A549 (cell line): ENCODE measurements around the gene HTR6. TPM values are rescaled to one million over a fixed set of nuclear protein-coding genes. Genes with fewer than 3 reads are reported as not detected.

Source experiments
- ATAC-seq, 2 experiments: fragments of 200-7000 bp in 1 of 2; fragments of >200 bp in 1 of 2; cut with Nextera tagmentation in 1 of 2; cut with Tn5 transposase in 1 of 2; 3 replicates each; pipeline versions ENCODE4 v1.8.0 to v1.9.1; 2018 to 2020; ENCODE audit warnings: mild to moderate bottlenecking in 1 of 2, moderate library complexity in 1 of 2
- CTCF ChIA-PET: fragments of 300-600 bp; sonication (Branson Sonifier 250); formaldehyde crosslinking; extraction: SDS; loops from one replicate; lab custom pipeline; 2021; ENCODE audit warnings: antibody characterized with exemption, inconsistent platforms; lab: Yijun Ruan, JAX
- POLR2A ChIA-PET: fragments of 350-600 bp; formaldehyde crosslinking; extraction: SDS; loops from one replicate; lab custom pipeline; 2021; ENCODE audit warnings: antibody characterized with exemption, inconsistent platforms; lab: Yijun Ruan, JAX
- DNase-seq, 2 experiments: peaks; one replicate each; pipeline versions ENCODE4 v3.0.0 to v3.0.0-alpha.2; 2011 to 2016; ENCODE audit warnings: low read depth in 1 of 2, low spot score in 1 of 2
- FAIRE-seq: peaks from 2 replicates; lab custom pipeline; 2011; peaks lifted over from hg19 to GRCh38; lab: Jason Lieb, UNC
- H3K27ac ChIP-seq, 2 experiments: fragments of >200 bp; sonication (Bioruptor Twin); formaldehyde crosslinking; 3 replicates each; pipeline ENCODE4 v1.5.1; 2016 to 2017
- H3K4me1 ChIP-seq: fragments of >200 bp; sonication (Bioruptor Twin); formaldehyde crosslinking; 3 replicates; pipeline ENCODE4 v1.6.1; 2016
- H3K4me2 ChIP-seq: fragments of >200 bp; sonication (Bioruptor Twin); formaldehyde crosslinking; 3 replicates; pipeline ENCODE4 v1.6.1; 2016
- H3K4me3 ChIP-seq: fragments of >200 bp; sonication (Bioruptor Twin); formaldehyde crosslinking; 3 replicates; pipeline ENCODE4 v1.5.1; 2016
- H3K9me3 ChIP-seq: fragments of >200 bp; sonication (Bioruptor Twin); formaldehyde crosslinking; 3 replicates; pipeline ENCODE4 v1.6.1; 2016
- BCL3 ChIP-seq: fragments of >200 bp; sonication (Bioruptor Twin); formaldehyde crosslinking; IDR thresholded peaks from 3 replicates; pipeline ENCODE4 v1.6.1; 2016
- BHLHE40 ChIP-seq: IDR thresholded peaks from 2 replicates; pipeline ENCODE4 v1.6.1; 2012; ENCODE audit warnings: low read depth, low read length, inconsistent platforms
- CBX8 ChIP-seq: fragments of 200-600 bp; sonication (generic); IDR thresholded peaks from 2 replicates; pipeline ENCODE4 v1.6.1; 2016
- CTCF ChIP-seq: fragments of >200 bp; sonication (Bioruptor Twin); formaldehyde crosslinking; IDR thresholded peaks from 3 replicates; pipeline ENCODE4 v1.5.1; 2016
- E2F6 ChIP-seq: IDR thresholded peaks from 2 replicates; pipeline ENCODE4 v1.6.1; 2012; ENCODE audit warnings: low read depth, borderline replicate concordance
- ESRRA ChIP-seq: fragments of 150-350 bp; IDR thresholded peaks from 2 replicates; pipeline ENCODE4 v1.6.1; 2014; ENCODE audit warnings: mild to moderate bottlenecking, low read length, borderline replicate concordance
- FOXS1 ChIP-seq: fragments of 250-450 bp; sonication (Bioruptor Pico); IDR thresholded peaks from 2 replicates; pipeline ENCODE4 v1.5.0; 2020; ENCODE audit warnings: mild to moderate bottlenecking, moderate library complexity
- HDAC2 ChIP-seq: fragments of 200-600 bp; sonication (generic); IDR thresholded peaks from 2 replicates; pipeline ENCODE4 v1.6.1; 2016
- HMGXB4 ChIP-seq: fragments of 250-450 bp; sonication (Bioruptor Pico); IDR thresholded peaks from 2 replicates; pipeline ENCODE4 v1.5.0; 2021; ENCODE audit warnings: mild to moderate bottlenecking, moderate library complexity, borderline replicate concordance
- HOXA7 ChIP-seq: fragments of 250-450 bp; sonication (Bioruptor Pico); IDR thresholded peaks from 2 replicates; pipeline ENCODE4 v1.5.0; 2020; ENCODE audit warnings: mild to moderate bottlenecking, moderate library complexity
- JUN ChIP-seq, 2 experiments: fragments of >200 bp; sonication (Bioruptor Twin); formaldehyde crosslinking; IDR thresholded peaks; 2 replicates in 1 of 2; 3 replicates in 1 of 2; pipeline ENCODE4 v1.6.1; 2016 to 2017
- MAFK ChIP-seq: fragments of 450-650 bp; IDR thresholded peaks from 2 replicates; pipeline ENCODE4 v1.6.1; 2014; ENCODE audit not compliant: partially characterized antibody
- MYC ChIP-seq: IDR thresholded peaks from 2 replicates; pipeline ENCODE4 v1.6.1; 2012; ENCODE audit warnings: mild to moderate bottlenecking, inconsistent platforms, low read length, improper control_type of control experiment, borderline replicate concordance
- NPAS2 ChIP-seq: fragments of 250-450 bp; sonication (Bioruptor Pico); IDR thresholded peaks from 2 replicates; pipeline ENCODE4 v1.8.0; 2022; ENCODE audit warnings: mild to moderate bottlenecking, moderate library complexity, borderline replicate concordance
- NR3C1 ChIP-seq: fragments of >200 bp; sonication (Bioruptor Twin); formaldehyde crosslinking; IDR thresholded peaks from 3 replicates; pipeline ENCODE4 v1.6.1; 2017
- PHF8 ChIP-seq: fragments of 200-600 bp; sonication (generic); IDR thresholded peaks from 2 replicates; pipeline ENCODE4 v1.6.1; 2016; ENCODE audit warnings: low read depth, mild to moderate bottlenecking, antibody characterized with exemption, moderate library complexity, borderline replicate concordance
- RAD21 ChIP-seq, 2 experiments: fragments of >200 bp in 1 of 2; sonication (Bioruptor Twin) in 1 of 2; formaldehyde crosslinking in 1 of 2; IDR thresholded peaks in 1 of 2; conservative IDR thresholded peaks in 1 of 2; 2 replicates in 1 of 2; 3 replicates in 1 of 2; pipeline ENCODE4 v1.6.1; 2012 to 2018; ENCODE audit warnings: inconsistent platforms in 1 of 2
- RFX5 ChIP-seq: fragments of 450-650 bp; IDR thresholded peaks from 2 replicates; pipeline ENCODE4 v1.7.1; 2014; ENCODE audit warnings: antibody characterized with exemption, mild to moderate bottlenecking, moderate library complexity
- RNF2 ChIP-seq: fragments of 200-600 bp; sonication (generic); IDR thresholded peaks from 2 replicates; pipeline ENCODE4 v1.6.1; 2016; ENCODE audit warnings: low read depth, mild to moderate bottlenecking, antibody characterized with exemption, moderate library complexity, borderline replicate concordance
- SMC3 ChIP-seq: fragments of >200 bp; sonication (Bioruptor Twin); formaldehyde crosslinking; IDR thresholded peaks from 3 replicates; pipeline ENCODE4 v1.6.1; 2018; ENCODE audit warnings: inconsistent platforms
- SREBF2 ChIP-seq: fragments of 450-650 bp; IDR thresholded peaks from 2 replicates; pipeline ENCODE4 v1.6.1; 2014; ENCODE audit warnings: mild to moderate bottlenecking, moderate library complexity
- TFCP2L1 ChIP-seq: fragments of 250-450 bp; sonication (Bioruptor Pico); IDR thresholded peaks from 2 replicates; pipeline ENCODE4 v1.5.0; 2021; ENCODE audit warnings: mild to moderate bottlenecking
- TP53 ChIP-seq: fragments of 250-450 bp; sonication (Bioruptor Pico); IDR thresholded peaks from 2 replicates; pipeline ENCODE4 v1.5.0; 2021; ENCODE audit warnings: mild to moderate bottlenecking, moderate library complexity
- ZNF302 ChIP-seq: fragments of 250-450 bp; sonication (Bioruptor Pico); IDR thresholded peaks from 2 replicates; pipeline ENCODE4 v1.9.0; 2021; ENCODE audit warnings: inconsistent platforms, mild to moderate bottlenecking, moderate library complexity
- WGBS: methylation state at CpG from one replicate; pipeline ENCODE4 v1.1.6; 2017; ENCODE audit errors: missing lambda C conversion rate; 5-methylcytosine and 5-hydroxymethylcytosine counted together
- polyA plus RNA-seq, 4 experiments: library from polyadenylated mRNA; depleted of rRNA in 3 of 4; stranded (reverse); fragments of >200 nt; fragmentation: RNase III in 1 of 4; extraction: RNeasy Plus Mini Kit Qiagen cat#74134 plus additional on column Dnase treatment in 1 of 4; gene quantifications; 2 replicates in 3 of 4; 3 replicates in 1 of 4; pipeline ENCODE4 v1.2.3, GENCODE V29; 2011 to 2017
- TF ChIP-seq, protein P1 (sequence below): fragments of >200 bp; sonication (Bioruptor Twin); formaldehyde crosslinking; IDR thresholded peaks from 2 replicates; pipeline ENCODE4 v1.6.1; 2016
- TF ChIP-seq, protein P2 (sequence below): IDR thresholded peaks from 2 replicates; pipeline ENCODE4 v1.6.1; 2012

HTR6 gene
- polyA plus RNA-seq, 2 of the 4 experiments (the other 2 are of a cell fraction): 0.21 TPM; not detected in 1

DNA sequence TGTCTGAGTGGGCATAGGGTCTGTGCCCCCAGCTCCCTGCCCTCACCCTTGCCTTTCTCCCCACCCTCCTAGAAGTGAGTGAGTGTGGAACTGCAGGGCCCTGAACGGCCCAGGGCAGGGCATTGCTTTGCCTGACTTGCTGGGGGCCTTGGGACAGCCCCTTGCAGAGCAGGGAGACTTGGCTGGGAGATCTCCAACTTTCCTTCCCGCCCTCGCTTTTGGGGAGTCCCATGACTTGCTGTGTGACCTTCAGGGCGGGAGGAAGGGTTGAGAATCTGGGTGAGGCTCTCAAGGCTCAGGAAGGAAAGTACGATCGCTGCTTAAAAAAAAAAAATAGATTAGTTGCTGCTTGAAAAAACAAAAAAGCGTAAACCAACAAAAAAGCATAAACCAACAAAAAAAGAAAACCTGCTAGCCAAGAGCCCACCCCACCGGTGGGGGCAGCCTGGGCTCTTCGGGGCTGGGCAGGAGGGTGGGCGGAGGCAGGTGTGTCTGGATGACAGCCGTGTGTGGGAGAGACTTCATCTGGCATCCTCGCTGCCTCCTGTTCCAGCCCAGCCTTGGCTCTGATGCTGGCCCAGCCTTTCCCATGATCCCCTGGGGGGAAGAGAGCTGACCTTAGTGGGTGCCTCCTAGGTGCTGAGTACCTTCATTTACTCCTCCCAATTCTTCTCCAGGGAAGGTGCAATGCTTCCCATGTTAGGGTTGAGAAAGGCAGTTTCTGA is 14.1 kb upstream of the HTR6 start:
- POLR2A ChIA-PET: interaction anchor here (1.0 kb wide), 1 partner anchor 53 kb away, joined by 3 read pairs; a partner anchor contains a TSS
- ATAC-seq: peak; percentile 15 to 40; a peak in 4 of 6 replicates
- 65% methylated on average over 11 of the region's 12 CpGs for WGBS
- Histone ChIP-seq H3K4me1 (peaks cover 29% of the 10 kb centered on the region), H3K27ac (0 out of 6 replicates have a peak overlapping the region, but pooled peaks of 1 of the 2 experiments have one; percentile 7), H3K4me2 (peak overlapping the region; percentile 63), H3K9me3 (no peaks in the 10 kb centered on the region), H3K4me3 (no peak overlapping the region)
- FAIRE-seq: no peak
- TF ChIP-seq SREBF2: no peak
- no peak for TF ChIP-seq ZNF302 (CRISPR knock-in tag)
- TF ChIP-seq HOXA7 (CRISPR knock-in tag): no peak
- TF ChIP-seq, protein P1, sequence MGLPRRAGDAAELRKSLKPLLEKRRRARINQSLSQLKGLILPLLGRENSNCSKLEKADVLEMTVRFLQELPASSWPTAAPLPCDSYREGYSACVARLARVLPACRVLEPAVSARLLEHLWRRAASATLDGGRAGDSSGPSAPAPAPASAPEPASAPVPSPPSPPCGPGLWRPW: no peak
- TF ChIP-seq RNF2: no peak
- TF ChIP-seq NPAS2: no peak
- no peak for TF ChIP-seq BCL3
- TF ChIP-seq RFX5: no peak
- no peak for TF ChIP-seq HDAC2
- TF ChIP-seq, protein P2, sequence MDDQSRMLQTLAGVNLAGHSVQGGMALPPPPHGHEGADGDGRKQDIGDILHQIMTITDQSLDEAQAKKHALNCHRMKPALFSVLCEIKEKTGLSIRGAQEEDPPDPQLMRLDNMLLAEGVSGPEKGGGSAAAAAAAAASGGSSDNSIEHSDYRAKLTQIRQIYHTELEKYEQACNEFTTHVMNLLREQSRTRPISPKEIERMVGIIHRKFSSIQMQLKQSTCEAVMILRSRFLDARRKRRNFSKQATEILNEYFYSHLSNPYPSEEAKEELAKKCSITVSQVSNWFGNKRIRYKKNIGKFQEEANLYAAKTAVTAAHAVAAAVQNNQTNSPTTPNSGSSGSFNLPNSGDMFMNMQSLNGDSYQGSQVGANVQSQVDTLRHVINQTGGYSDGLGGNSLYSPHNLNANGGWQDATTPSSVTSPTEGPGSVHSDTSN: no peak
- no peak for TF ChIP-seq MYC
- TF ChIP-seq CBX8: no peak
- no peak for TF ChIP-seq ESRRA
- TF ChIP-seq E2F6: no peak
- DNase-seq: no peak
- CTCF ChIA-PET: interaction anchor here (0.6 to 7.7 kb wide), 38 partner anchors 8 to 534 kb away, joined by 3 to 45 read pairs (median 4); no protein-coding TSS in a partner anchor

DNA sequence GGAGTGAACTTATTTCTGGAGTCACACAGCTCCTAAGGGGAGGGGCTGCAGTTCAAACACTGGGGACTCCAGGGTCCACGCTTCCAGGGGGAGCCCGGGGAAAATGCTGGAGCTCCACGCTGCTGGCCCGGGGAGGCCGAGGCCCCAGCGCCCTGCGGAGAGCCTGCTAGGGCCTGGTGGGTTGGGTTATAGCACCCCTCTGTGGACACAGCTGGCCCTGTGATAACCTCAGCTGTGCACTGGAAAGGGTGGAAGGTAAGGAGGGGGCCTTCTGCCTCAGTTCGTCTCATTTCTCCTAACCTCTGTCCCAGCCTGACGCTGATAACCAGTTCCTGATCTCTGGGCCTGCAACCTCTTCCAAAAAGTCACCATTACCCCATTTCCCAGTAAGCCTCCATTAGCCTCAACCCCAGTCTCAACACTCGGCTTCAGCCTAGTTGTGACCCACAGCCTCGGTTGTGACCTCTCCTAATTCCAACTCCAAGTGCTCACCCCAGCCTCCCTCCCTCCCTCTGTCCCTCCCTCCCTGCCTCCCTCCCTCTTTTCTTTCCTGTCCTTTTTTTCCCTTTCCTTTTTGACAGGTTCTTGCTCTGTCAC is 13.4 kb upstream of the HTR6 start:
- WGBS: 32% methylated on average over 11 of the region's 11 CpGs
- H3K27ac ChIP-seq: 0 out of 6 replicates have a peak overlapping the region, but pooled peaks of 1 of the 2 experiments have one; percentile 7
- peak; percentile 89 to 90 for ATAC-seq
- ChIA-PET CTCF (interaction anchor here (0.6 to 7.7 kb wide), 40 partner anchors 9 to 535 kb away, joined by 3 to 45 read pairs (median 4); no protein-coding TSS in a partner anchor), POLR2A (interaction anchor here (0.7 to 1.0 kb wide), 2 partner anchors 8 to 54 kb away, joined by 3 read pairs; a partner anchor contains a TSS)
- peak overlapping the region; percentile 63 for H3K4me2 ChIP-seq
- peak; percentile 46 to 77 for DNase-seq
- no peak for FAIRE-seq
- H3K9me3 ChIP-seq: no peaks in the 10 kb centered on the region
- H3K4me1 ChIP-seq: peaks cover 22% of the 10 kb centered on the region
- TF ChIP-seq TFCP2L1 (CRISPR knock-in tag): no peak
- TF ChIP-seq RFX5: no peak
- TF ChIP-seq SMC3: peak; percentile 66
- TF ChIP-seq HMGXB4 (CRISPR knock-in tag): no peak
- TF ChIP-seq NR3C1: no peak
- TF ChIP-seq CTCF: peak; percentile 65
- TF ChIP-seq RAD21 (conservative IDR thresholded peaks at IDR 0.05 in 1 of 2, IDR thresholded peaks at IDR 0.05 in 1 of 2): peak; percentile 82 to 83
- TF ChIP-seq TP53 (CRISPR knock-in tag): no peak
- TF ChIP-seq, protein P1: no peak
- TF ChIP-seq PHF8: no peak
- TF ChIP-seq SREBF2: no peak
- no peak for TF ChIP-seq MAFK
- no peak for TF ChIP-seq BHLHE40
- no peak for TF ChIP-seq FOXS1 (CRISPR knock-in tag)
- TF ChIP-seq JUN (IDR thresholded peaks at IDR 0.05): no peak
- H3K4me3 ChIP-seq: no peak overlapping the region
